NCI-H1436 (cell line): ENCODE data around the gene RAB28.
"Not testable (repeated sequence)": the region's sequence is repeated elsewhere in the genome, so short reads cannot be mapped to it uniquely, and the experiment has no call there.

Source experiments
- DNase-seq: peaks from one replicate; lab custom pipeline; 2025; lab: John Stamatoyannopoulos, UW

Gene RAB28

DNA sequence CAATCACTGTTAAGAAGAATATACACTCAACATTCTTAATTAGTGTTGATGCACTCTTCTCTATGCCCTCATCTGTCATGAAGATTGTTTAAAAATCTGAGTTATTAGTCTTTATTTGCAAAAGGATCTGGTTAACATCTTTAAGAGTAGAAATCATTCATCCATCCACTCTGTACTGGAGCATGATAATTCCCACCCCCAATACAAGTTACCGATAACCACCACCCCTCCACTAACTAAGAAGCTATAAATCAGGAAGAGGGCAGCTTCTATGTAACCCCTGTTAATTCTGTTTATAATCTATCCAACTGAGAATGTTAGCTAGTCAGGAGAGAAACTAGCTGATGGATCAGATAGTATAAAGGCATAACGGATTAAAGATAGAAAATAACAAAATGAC is 34.5 kb downstream of the RAB28 start:
- DNase-seq: no peak

DNA sequence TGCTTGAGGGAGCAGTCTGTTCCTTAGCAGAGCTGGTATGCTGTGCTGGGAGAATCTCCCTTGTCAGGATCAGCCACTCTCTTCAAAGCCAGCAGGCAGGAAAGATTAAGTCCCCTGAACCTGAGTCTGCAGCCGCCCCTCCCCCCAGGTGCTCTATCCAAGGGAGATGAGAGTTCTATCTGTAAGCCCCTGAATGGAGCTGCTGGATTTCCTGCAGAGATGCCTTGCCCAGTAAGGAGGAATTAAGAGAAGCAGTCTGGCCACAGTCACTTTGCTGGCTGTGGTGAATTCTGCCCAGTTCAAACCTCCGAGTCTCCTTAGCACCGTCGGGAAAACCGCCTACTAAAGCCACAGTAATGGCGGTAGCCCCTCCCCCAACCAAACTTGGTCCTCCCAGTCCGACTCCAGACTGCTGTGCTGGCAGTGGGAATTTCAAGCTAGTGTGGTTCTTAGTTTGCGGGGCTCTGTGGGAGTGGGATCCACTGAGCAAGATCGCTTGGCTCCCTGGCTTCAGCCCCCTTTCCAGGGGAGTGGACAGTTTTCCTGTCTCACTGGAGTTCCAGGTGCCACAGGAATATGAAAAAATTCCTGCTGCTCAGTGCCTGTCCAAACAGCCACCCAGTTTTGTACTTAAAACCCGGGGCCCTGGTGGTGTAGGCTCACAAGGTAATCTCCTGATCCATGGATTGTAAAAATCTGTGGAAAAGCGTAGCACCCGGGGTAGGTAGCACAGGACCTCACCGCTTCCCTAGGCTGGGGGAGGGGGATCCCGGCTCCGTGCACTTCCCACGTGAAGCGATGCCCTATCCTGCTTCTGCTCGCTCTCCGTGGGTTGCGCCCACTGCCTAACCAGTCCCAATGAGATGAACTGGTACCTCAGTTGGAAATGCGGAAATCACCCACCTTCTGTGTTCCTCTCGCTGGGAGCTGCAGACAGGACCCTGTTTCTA is 38.0 kb downstream of the RAB28 start:
- no peak for DNase-seq

DNA sequence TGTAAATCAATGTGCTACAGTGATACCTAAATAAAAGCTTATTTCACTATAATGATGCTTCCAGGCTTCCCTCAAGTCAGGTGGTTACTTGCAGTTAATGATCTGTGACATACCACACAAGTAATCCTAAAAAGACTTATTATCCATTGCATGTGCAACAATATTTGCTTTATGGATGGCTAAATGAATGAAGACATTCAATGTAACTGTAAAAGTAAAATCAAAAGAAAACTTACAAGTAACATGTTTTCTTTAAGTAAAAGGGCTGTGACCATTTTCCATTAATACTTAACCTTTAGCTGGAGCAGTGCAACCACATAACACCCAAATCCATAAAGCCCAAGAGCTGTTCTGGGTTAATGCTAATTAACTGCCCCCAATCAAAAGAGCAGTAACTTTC is 42.6 kb downstream of the RAB28 start:
- no peak for DNase-seq

DNA sequence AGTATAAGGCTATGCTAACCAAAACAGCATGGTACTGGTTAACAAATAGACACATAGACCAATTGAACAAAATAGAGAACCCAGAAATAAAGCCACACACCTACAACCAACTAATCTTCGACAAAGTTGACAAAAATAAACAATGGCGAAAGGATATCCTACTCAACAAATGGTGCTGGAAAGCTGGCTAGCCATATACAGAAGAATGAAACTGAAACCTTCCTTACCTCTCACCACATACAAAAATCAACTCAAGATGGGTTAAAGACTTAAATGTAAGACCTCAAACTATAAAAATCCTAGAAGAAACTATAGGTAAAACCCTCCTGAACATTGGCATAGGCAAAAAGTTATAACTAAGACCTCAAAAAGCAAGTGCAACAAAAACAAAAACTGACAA is 47.2 kb downstream of the RAB28 start:
- DNase-seq: no peak

DNA sequence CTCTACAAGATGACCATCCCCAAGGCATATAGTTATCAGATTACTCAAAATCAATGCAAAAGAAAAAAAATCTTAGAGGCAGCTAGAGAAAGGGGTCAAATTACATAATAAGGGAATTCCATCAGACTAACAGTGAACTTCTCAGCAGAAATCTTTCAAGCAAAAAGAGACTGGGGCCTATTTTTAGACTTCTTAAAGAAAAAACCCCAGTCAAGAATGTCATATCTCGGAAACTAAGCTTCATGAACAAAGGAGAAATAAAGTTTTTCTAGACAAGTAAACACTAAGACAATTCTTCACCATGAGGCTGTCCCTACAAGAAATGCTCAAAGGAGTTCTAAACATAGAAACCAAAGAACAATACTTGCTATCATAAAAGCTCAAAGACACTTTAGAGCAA is 51.7 kb downstream of the RAB28 start:
- no peak for DNase-seq

DNA sequence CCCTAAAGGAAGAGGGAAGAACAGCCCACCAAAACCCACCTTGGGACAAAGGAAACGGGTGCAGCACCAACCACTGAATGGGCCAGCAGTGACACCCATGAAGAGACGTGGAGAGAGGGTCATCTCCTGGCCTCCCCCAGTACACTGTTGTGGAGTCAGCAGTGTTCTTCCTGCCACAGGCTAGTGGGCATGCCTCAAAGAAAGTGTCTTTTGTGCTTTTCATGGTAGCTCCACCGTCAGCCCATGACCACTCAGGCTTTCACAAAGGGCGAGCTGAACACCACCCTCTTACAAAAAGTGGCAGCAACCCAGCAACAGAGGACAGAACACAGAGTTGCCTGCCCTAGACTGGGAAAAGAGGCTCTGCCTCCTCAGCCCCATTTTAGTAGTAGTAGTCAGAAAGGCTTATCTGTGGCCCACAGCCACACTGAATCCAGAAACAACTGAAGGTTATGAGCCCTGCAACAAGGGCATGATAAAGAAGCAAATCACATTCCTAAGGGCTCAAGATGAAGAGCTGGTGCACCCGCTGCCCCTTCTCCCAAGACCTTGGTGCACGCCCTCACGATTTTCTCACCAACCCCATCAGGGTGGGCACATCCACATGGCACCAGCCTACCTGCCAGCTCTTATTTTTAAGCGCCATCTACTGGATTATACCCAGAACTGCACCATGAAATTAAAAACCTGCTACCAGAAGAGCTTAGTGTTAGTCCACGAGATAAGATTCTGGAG is 53.1 kb downstream of the RAB28 start:
- DNase-seq: no peak

DNA sequence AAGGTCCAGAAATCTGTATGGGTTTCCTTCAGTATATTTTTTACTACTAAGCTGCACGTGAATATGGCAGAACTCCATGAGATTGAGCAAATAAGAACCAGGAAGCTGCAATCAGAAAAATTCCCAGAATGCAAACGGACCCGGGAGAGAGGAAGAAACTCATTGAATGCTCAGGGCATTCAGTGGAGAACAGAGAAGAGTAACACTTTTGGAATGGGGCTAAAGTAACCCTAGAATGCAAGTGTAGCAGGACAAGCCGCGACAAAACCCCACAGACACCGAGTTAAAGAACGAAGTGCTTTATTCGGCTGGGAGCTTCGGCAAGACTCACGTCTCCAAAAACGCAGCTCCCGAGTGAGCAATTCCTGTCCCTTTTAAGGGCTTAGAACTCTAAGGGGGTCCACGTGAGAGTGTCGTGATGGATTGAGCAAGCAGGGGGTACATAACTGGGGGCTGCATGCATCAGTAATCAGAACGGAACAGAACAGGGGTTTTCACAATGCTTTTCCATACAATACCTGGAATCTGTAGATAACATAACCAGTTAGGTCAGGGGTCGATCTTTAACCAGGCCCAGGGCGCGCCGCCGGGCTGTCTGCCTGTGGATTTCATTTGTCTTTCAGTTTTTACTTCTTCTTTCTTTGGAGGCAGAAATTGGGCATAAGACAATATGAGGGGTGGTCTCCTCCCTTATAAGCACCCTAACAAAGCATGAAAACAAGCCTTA is 56.4 kb downstream of the RAB28 start:
- DNase-seq: no peak

DNA sequence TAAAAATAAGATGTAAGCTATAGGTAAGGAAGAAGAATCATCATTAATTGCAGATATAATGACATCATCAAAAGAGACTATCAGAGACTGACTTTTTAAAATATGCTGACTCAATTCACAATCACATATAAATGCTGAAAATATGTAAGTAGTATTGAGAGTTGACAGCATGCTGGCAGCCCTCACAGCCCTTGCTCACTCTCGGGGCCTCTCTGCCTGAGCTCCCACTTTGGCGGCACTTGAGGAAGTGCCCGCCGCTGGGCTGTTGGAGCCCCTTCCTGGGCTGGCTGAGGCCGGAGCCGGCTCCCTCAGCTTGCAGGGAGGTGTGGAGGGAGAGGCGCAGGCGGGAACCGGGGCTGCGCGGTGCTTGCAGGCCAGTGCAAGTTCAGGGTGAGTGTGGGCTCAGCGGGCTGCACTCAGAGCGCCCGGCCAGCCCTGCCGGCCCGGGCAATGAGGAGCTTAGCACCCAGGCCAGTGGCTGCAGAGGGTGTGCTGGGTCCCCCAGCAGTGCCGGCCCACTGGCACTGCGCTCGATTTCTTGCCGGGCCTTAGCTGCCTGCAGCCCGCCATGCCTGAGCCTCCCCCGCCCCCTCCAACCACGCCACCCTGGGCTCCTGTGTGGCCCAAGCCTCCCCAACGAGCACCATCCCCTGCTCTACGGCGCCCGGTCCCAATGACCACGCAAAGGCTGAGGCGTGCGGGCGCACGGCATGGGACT is 68.9 kb downstream of the RAB28 start:
- no peak for DNase-seq

DNA sequence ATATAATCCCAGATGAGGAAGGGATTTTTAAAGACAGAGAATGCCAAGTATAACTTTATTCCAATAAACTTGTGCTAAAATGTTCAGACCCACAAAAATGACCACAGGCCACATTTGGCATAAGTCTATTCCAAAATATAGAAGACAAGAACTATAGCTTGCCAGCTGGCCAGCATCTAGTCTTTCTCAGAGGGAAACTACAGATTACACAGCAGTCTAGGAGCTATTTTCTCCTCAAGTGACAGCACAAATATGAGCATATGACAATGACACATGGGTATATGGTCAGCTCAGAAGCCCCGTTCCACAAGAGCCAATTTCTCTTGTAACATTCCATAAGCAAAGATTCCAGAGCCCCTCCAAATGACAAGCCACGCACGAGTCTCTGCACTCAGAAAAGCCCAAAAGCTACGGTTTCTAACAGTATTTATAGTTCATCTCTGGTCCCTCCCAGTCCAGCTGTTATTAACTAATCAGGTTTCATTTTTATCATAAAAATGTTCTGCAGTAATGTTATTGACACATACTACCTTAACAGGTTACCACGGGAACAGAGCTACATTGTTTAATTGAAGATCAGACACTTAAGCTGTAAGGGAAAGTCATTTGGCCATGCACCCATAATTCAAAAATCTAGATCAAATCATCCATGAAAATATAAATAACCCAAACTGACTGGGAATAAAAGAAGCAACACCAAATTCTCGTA is 70.3 kb downstream of the RAB28 start:
- DNase-seq: no peak

DNA sequence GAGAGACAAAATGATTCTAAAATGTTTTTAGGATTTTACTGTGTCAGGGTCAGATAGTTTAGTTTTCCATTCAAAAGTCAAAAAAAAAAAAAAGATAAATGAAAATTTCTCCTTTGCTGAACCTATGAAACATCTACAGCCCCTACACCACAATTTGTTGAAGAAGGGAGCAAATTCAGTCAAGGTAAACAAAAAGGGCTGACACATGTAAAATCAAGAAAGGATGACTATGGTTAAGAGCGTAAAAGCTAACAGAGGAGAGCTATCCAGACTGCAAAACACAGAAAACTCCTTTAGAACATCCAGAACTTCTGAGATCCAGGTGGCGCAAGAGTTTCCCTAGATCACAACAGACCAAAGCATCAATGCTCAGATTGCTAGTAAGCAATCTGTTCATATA is 72.2 kb downstream of the RAB28 start:
- no peak for DNase-seq

DNA sequence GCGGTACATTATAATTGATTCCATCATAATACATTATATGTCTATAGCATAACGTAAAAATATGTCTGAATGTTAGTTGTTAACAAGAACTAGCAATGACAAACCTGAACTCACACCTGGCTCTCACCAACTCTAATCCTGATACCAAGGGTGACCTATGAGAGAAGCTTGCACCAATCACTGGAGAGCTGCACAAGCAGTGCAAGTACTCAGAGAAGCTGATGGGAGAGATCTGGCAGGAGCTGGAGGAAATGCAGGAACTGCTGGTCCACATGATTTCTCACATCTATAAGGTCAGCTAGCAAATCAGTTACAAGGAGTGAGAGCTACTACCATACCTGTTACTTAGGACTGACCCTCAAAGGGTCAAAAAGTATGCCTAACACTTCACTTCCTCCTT is 74.8 kb downstream of the RAB28 start:
- no peak for DNase-seq

DNA sequence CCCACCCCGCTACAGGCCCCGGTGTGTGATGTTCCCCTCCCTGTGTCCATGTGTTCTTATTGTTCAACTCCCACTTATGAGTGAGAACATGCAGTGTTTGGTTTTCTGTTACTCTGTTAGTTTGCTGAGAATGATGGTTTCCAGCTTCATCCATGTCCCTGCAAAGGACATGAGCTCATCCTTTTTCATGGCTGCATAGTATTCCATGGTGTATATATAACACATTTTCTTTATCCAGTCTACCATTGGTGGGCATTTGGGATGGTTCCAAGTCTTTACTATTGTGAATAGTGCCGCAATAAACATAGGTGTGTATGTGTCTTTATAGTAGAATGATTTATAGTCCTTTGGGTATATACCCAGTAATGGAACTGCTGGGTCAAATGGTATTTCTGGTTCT is 78.0 kb downstream of the RAB28 start:
- not testable (repeated sequence) for DNase-seq

DNA sequence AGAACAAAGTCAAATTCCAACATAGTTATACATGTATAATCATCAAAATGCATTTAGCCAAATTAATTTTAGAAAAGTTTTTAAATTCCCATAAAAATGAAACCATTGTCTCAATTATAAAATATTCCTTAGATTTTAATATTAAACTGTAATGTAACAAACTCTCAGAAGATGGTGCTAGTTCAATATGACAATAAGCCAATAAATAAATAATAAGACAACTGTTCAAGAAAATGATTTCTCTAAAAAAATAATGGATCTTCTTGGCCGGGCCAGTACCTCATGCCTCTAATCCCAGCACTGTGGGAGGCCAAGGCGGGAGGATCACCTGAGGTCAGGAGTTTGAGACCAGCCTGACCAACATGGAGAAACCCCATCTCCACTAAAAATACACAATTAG is 80.3 kb downstream of the RAB28 start:
- no peak for DNase-seq

DNA sequence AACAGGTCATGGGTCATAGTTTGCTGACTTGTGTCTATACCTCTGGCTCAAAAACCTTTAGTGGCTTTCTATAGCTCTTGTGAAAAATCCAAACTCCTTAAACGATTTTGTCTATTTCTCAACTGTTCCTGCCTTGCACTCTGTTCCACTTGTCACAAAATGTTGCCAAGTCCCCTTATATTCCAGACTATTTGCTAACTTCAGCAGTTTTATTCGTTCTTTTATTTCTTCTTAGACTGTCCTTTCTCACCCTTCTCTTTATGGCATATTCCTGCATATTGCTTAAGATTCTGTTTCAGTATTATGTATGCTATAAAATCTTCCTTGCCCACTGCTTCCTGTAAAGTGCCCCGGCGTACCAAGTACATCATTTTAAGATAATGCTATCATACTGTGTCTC is 80.8 kb downstream of the RAB28 start:
- DNase-seq: no peak

DNA sequence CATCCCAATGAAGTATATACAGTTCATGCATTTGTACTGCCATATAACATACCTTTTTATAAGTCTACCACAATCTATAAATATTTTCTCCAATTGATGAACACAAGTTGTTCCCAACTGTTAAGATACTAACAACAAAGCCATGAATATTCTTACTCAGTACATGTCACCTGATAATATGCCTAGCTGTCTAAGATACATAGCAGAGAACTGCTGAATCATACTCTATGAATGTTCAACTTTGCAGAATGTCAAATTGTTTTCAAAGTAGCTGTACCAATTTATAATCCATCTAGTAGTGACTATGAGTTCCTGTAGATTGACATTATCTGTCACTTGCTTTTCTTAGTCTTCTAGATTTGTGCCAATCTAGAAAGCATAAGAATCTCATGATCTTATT is 84.9 kb downstream of the RAB28 start:
- no peak for DNase-seq

DNA sequence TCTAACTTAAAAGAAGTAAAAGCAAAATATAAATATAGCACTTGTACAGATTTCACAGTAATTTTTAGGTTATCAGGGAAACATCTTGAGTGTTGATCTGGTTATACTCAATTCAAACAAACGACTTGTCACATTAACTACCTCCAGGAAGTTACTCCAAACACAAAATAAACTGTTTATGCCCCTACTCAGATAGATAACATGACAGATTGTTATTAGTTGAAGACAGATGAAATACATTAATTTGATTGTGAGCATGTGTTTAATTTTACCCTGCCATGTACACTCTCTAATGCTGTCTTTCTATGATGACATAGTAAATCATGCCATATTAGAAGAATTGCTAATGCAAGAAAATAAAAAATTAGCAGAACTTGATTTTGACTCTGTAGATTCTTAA is 88.0 kb downstream of the RAB28 start:
- no peak for DNase-seq

DNA sequence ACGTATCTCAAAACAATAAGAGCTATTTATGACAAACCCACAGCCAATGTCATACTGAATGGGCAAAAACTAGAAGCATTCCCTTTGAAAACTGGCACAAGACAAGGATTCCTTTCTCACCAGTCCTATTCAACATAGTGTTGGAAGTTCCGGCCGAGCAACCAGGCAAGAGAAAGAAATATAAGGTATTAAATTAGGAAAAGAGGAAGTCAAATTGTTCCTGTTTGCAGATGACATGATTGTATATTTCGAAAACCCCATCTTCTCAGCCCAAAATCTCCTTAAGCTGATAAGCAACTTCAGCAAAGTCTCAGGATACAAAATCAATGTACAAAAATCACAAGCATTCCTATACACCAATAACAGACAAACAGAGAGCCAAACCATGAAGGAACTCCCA is 94.2 kb downstream of the RAB28 start:
- DNase-seq: not testable (repeated sequence)

DNA sequence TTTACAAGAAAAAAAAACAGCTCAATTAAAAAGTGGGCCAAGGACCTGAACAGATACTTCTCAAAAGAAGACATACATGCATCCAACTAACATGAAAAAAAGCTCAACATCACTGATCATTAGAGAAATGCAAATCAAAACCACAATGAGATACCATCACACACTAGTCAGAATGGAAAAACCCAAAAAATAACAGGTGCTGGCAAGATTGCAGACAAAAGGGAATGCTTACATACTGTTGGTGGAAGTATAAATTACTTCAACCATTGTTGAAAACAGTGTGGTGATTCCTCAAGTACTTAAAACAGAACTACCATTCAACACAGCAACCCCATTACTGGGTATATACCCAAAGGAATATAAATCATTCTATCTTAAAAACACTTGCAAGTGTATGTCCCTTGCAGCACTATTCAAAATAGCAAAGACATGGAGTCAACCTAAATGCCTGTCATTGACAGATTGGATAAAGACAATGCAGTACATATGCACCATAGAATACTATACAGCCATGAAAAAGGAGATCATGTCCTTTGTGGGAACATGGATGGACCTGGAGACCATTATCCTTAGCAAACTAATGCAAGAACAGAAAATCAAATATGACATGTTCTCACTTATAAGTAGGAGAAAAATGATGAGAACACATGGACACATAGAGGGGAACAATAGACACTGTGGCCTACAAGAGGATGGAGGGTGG is 97.6 kb downstream of the RAB28 start:
- DNase-seq: no peak

DNA sequence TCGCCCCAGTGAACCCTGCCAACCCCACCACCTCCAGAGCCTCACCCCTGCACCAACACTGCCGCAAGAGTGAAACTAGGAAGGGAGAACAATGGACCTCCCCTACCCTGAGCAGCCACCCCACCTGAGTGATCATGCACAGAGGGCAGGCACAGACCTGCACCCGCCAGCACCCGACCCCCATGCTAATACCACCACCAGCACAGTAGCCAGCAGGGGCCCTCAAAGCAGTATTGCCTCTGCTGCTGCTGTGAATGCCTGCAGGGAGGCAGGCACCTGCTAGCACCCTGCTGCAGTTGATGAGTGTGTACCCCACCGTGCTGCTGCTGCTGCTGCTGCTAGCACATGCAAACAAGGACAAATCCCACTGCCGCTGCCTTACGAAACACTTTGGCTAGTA is 100.1 kb downstream of the RAB28 start:
- no peak for DNase-seq

DNA sequence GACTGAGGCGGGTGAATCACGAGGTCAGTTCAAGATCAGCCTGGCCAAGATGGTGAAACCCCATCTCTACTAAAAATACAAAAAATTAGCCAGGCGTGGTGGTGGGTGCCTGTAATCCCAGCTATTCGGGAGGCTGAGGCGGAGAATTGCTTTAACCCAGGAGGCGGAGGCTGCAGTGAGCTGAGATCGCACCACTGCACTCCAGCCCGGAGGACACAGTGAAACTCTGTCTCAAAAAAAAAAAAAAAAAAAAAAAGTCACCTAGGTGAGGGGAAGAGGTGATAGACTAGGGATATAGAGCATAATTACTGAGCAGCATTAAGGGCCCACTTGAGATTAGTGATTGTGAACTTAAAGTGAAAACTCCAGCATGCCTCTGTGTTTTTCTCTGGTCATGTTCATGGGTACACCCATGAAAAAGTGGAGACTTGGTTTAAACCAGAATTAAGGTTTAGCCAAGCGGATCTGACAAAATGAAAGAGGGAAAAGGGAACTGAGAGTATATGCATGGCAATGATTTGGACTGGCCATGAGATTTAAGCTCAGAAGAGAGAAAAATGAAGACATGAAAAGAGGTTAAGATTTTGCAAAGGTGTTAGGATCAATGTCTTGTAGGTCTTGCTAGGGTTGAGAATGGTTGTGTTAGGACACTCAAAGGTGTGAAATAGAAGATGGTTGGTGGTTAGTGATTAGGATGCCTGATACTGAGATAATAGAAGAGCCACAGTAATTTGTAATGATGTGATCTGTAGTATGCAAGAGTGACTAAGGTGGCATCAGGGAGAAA is 105.0 kb downstream of the RAB28 start:
- no peak for DNase-seq
